HEK293 (cell line): ENCODE results near the gene PGC.

Experiments used
- GLIS1 ChIP-seq: fragments of 450-650 bp; formaldehyde crosslinking; IDR thresholded peaks from 2 replicates; pipeline ENCODE4 v1.5.1; 2016; ENCODE audit warnings: missing biosample characterization, missing genetic modification characterization
- HOXA7 ChIP-seq: sonication (generic); formaldehyde crosslinking; IDR thresholded peaks from 2 replicates; pipeline ENCODE4 v1.8.1; 2022; ENCODE audit warnings: missing genetic modification reagents, borderline replicate concordance
- KLF1 ChIP-seq: fragments of 450-650 bp; formaldehyde crosslinking; IDR thresholded peaks from 2 replicates; pipeline ENCODE4 v1.5.1; 2016; ENCODE audit warnings: missing biosample characterization, missing genetic modification characterization
- KLF16 ChIP-seq: fragments of 450-650 bp; formaldehyde crosslinking; IDR thresholded peaks from 2 replicates; pipeline ENCODE4 v1.5.1; 2017; ENCODE audit warnings: missing biosample characterization, missing genetic modification characterization
- KLF7 ChIP-seq: fragments of 450-650 bp; formaldehyde crosslinking; IDR thresholded peaks from 2 replicates; pipeline ENCODE4 v1.5.1; 2016; ENCODE audit warnings: missing biosample characterization, missing genetic modification characterization, borderline replicate concordance
- KLF8 ChIP-seq: fragments of 450-650 bp; formaldehyde crosslinking; IDR thresholded peaks from 2 replicates; pipeline ENCODE4 v1.5.1; 2016; ENCODE audit warnings: missing biosample characterization, missing genetic modification characterization
- OSR2 ChIP-seq: fragments of 450-650 bp; formaldehyde crosslinking; IDR thresholded peaks from 2 replicates; pipeline ENCODE4 v1.5.1; 2016; ENCODE audit warnings: missing biosample characterization, missing genetic modification characterization
- ZBTB17 ChIP-seq: fragments of 450-650 bp; formaldehyde crosslinking; IDR thresholded peaks from 2 replicates; pipeline ENCODE4 v1.5.1; 2016; ENCODE audit warnings: missing biosample characterization, missing genetic modification characterization
- ZBTB49 ChIP-seq: fragments of 450-650 bp; formaldehyde crosslinking; IDR thresholded peaks from 2 replicates; pipeline ENCODE4 v1.5.1; 2016; ENCODE audit warnings: missing biosample characterization, missing genetic modification characterization, low read depth
- ZBTB8A ChIP-seq: fragments of 450-650 bp; formaldehyde crosslinking; IDR thresholded peaks from 2 replicates; pipeline ENCODE4 v1.5.1; 2016; ENCODE audit warnings: missing biosample characterization, missing genetic modification characterization
- ZFP3 ChIP-seq: fragments of 450-650 bp; formaldehyde crosslinking; IDR thresholded peaks from 2 replicates; pipeline ENCODE4 v1.5.1; 2016; ENCODE audit warnings: low read depth, missing biosample characterization, missing genetic modification characterization
- ZNF140 ChIP-seq: fragments of 450-650 bp; formaldehyde crosslinking; IDR thresholded peaks from 2 replicates; pipeline ENCODE4 v1.5.1; 2016; ENCODE audit warnings: missing biosample characterization, missing genetic modification characterization
- ZNF335 ChIP-seq: fragments of 450-650 bp; formaldehyde crosslinking; conservative IDR thresholded peaks from 2 replicates; pipeline ENCODE4 v1.5.1; 2016; ENCODE audit warnings: missing biosample characterization, missing genetic modification characterization
- ZNF341 ChIP-seq: fragments of 450-650 bp; formaldehyde crosslinking; IDR thresholded peaks from 2 replicates; pipeline ENCODE4; 2016; ENCODE audit warnings: low read depth, missing biosample characterization, missing genetic modification characterization
- ZNF398 ChIP-seq: fragments of 450-650 bp; formaldehyde crosslinking; IDR thresholded peaks from 2 replicates; pipeline ENCODE4 v1.5.1; 2017; ENCODE audit warnings: missing biosample characterization, missing genetic modification characterization
- ZNF473 ChIP-seq: fragments of 450-650 bp; formaldehyde crosslinking; IDR thresholded peaks from 2 replicates; pipeline ENCODE4 v1.5.1; 2017; ENCODE audit warnings: missing biosample characterization, missing genetic modification characterization
- ZNF488 ChIP-seq: fragments of 450-650 bp; formaldehyde crosslinking; IDR thresholded peaks from 2 replicates; pipeline ENCODE4 v1.5.1; 2016; ENCODE audit warnings: missing biosample characterization, missing genetic modification characterization
- ZNF558 ChIP-seq: fragments of 450-650 bp; formaldehyde crosslinking; IDR thresholded peaks from 2 replicates; pipeline ENCODE4 v1.5.1; 2016; ENCODE audit warnings: missing biosample characterization, missing genetic modification characterization
- ZNF600 ChIP-seq: fragments of 450-650 bp; formaldehyde crosslinking; IDR thresholded peaks from 2 replicates; pipeline ENCODE4 v1.5.1; 2016; ENCODE audit warnings: missing biosample characterization, missing genetic modification characterization
- ZNF768 ChIP-seq: fragments of 450-650 bp; formaldehyde crosslinking; IDR thresholded peaks from 2 replicates; pipeline ENCODE4 v1.5.1; 2018; ENCODE audit warnings: missing biosample characterization, mild to moderate bottlenecking, missing genetic modification characterization
- ZSCAN30 ChIP-seq: fragments of 450-650 bp; IDR thresholded peaks from 2 replicates; pipeline ENCODE4 v1.5.1; 2018; ENCODE audit warnings: missing biosample characterization, mild to moderate bottlenecking, missing genetic modification characterization, moderate library complexity
- TF ChIP-seq, protein P1 (sequence below): fragments of 450-650 bp; formaldehyde crosslinking; IDR thresholded peaks from 2 replicates; pipeline ENCODE4 v1.5.1; 2017; ENCODE audit warnings: missing biosample characterization, mild to moderate bottlenecking, missing genetic modification characterization, moderate library complexity
- TF ChIP-seq, protein P2 (sequence below): fragments of 450-650 bp; formaldehyde crosslinking; IDR thresholded peaks from 2 replicates; pipeline ENCODE4 v1.5.1; 2016; ENCODE audit warnings: missing biosample characterization, missing genetic modification characterization
- TF ChIP-seq, protein P3 (sequence below): fragments of 450-650 bp; formaldehyde crosslinking; IDR thresholded peaks from 2 replicates; pipeline ENCODE4 v1.5.1; 2016; ENCODE audit warnings: missing biosample characterization, missing genetic modification characterization, borderline replicate concordance

PGC gene

GRCh38 chr6:41733707-41734665, 13.2 kb downstream of the PGC start (continued):
- TF ChIP-seq OSR2 (tag by site-specific recombination) (no peak), KLF7 (tag by site-specific recombination) (no peak), ZBTB17 (peak; percentile 67; the same call in 1 of the 2 replicates), ZBTB49 (no peak), ZBTB8A (tag by site-specific recombination) (peak; percentile 57), ZNF398 (tag by site-specific recombination) (peak; percentile 93), KLF1 (tag by site-specific recombination) (peak; percentile 21; the same call in 1 of the 2 replicates), ZNF341 (peak; percentile 86), GLIS1 (tag by site-specific recombination) (peak; percentile 50; the same call in 1 of the 2 replicates), ZSCAN30 (tag by site-specific recombination) (peak; percentile 19; the same call in 1 of the 2 replicates), ZNF558 (tag by site-specific recombination) (no peak), ZNF335 (tag by site-specific recombination) (peak; percentile 99), HOXA7 (no peak), ZNF473 (tag by site-specific recombination) (no peak), ZNF768 (tag by site-specific recombination) (no peak), ZFP3 (no peak), ZNF140 (no peak), ZNF488 (tag by site-specific recombination) (no peak), ZNF600 (tag by site-specific recombination) (peak; percentile 28; the same call in 1 of the 2 replicates), KLF16 (0 out of 2 replicates have a peak, but pooled peaks have one; percentile 62), KLF8 (tag by site-specific recombination) (no peak)
- TF ChIP-seq, protein P1, sequence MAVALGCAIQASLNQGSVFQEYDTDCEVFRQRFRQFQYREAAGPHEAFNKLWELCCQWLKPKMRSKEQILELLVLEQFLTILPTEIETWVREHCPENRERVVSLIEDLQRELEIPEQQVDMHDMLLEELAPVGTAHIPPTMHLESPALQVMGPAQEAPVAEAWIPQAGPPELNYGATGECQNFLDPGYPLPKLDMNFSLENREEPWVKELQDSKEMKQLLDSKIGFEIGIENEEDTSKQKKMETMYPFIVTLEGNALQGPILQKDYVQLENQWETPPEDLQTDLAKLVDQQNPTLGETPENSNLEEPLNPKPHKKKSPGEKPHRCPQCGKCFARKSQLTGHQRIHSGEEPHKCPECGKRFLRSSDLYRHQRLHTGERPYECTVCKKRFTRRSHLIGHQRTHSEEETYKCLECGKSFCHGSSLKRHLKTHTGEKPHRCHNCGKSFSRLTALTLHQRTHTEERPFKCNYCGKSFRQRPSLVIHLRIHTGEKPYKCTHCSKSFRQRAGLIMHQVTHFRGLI (tag by site-specific recombination): no peak
- TF ChIP-seq, protein P2, sequence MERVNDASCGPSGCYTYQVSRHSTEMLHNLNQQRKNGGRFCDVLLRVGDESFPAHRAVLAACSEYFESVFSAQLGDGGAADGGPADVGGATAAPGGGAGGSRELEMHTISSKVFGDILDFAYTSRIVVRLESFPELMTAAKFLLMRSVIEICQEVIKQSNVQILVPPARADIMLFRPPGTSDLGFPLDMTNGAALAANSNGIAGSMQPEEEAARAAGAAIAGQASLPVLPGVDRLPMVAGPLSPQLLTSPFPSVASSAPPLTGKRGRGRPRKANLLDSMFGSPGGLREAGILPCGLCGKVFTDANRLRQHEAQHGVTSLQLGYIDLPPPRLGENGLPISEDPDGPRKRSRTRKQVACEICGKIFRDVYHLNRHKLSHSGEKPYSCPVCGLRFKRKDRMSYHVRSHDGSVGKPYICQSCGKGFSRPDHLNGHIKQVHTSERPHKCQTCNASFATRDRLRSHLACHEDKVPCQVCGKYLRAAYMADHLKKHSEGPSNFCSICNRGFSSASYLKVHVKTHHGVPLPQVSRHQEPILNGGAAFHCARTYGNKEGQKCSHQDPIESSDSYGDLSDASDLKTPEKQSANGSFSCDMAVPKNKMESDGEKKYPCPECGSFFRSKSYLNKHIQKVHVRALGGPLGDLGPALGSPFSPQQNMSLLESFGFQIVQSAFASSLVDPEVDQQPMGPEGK (tag by site-specific recombination): peak; percentile 88
- TF ChIP-seq, protein P3, sequence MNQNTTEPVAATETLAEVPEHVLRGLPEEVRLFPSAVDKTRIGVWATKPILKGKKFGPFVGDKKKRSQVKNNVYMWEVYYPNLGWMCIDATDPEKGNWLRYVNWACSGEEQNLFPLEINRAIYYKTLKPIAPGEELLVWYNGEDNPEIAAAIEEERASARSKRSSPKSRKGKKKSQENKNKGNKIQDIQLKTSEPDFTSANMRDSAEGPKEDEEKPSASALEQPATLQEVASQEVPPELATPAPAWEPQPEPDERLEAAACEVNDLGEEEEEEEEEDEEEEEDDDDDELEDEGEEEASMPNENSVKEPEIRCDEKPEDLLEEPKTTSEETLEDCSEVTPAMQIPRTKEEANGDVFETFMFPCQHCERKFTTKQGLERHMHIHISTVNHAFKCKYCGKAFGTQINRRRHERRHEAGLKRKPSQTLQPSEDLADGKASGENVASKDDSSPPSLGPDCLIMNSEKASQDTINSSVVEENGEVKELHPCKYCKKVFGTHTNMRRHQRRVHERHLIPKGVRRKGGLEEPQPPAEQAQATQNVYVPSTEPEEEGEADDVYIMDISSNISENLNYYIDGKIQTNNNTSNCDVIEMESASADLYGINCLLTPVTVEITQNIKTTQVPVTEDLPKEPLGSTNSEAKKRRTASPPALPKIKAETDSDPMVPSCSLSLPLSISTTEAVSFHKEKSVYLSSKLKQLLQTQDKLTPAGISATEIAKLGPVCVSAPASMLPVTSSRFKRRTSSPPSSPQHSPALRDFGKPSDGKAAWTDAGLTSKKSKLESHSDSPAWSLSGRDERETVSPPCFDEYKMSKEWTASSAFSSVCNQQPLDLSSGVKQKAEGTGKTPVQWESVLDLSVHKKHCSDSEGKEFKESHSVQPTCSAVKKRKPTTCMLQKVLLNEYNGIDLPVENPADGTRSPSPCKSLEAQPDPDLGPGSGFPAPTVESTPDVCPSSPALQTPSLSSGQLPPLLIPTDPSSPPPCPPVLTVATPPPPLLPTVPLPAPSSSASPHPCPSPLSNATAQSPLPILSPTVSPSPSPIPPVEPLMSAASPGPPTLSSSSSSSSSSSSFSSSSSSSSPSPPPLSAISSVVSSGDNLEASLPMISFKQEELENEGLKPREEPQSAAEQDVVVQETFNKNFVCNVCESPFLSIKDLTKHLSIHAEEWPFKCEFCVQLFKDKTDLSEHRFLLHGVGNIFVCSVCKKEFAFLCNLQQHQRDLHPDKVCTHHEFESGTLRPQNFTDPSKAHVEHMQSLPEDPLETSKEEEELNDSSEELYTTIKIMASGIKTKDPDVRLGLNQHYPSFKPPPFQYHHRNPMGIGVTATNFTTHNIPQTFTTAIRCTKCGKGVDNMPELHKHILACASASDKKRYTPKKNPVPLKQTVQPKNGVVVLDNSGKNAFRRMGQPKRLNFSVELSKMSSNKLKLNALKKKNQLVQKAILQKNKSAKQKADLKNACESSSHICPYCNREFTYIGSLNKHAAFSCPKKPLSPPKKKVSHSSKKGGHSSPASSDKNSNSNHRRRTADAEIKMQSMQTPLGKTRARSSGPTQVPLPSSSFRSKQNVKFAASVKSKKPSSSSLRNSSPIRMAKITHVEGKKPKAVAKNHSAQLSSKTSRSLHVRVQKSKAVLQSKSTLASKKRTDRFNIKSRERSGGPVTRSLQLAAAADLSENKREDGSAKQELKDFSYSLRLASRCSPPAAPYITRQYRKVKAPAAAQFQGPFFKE (tag by site-specific recombination): no peak
